ENCODE measurements around the gene LPP. TPM values are rescaled to one million over a fixed set of nuclear protein-coding genes. Genes with fewer than 3 reads are reported as not detected.

LPP gene
- total and polyA plus RNA-seq, 2 of the 4 experiments (the other 2 are of a cell fraction) = 16.0 to 130 TPM

DNA sequence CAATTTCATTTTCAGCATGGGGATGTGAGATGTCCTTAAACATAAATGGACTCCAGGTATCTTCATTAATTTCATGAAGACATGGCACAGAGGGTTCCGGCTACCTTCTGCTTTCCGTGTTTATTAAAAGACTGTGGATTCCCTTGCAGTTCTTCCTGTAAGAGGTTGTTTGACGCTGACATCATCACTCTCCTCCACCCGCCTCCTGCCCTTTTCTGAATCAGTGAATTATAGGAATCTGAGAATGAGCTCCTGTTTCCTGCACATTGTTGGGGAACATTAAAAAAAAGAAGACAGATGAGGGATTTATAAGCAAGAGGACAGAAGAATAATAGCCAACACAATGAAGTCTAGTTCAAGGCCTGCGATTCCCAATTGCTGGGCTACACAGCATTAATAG, 191.3 kb downstream of the LPP start:
- H3K56ac ChIP-seq (ENCODE audit: extremely low read depth, insufficient read depth, low read length) = no peak overlapping the region; the same call in 1 of the 2 replicates
- no peak overlapping the region for H3K14ac ChIP-seq (replicated peaks; ENCODE audit: low read depth, low read length)
- H2BK120ac ChIP-seq (ENCODE audit: low read depth, low read length) = no peak overlapping the region
- peak overlapping the region; percentile 83 for H3K4me2 ChIP-seq (ENCODE audit: low read depth, low read length)
- no peak overlapping the region for H2BK15ac ChIP-seq (ENCODE audit: low read depth, low read length)
- POLR2A ChIA-PET (ENCODE audit: unreplicated experiment) = interaction anchor here (0.5 kb wide), 1 partner anchor 121 kb away, joined by 3 read pairs; no protein-coding TSS in a partner anchor
- no peak overlapping the region; the same call in 1 of the 2 replicates for H3K9ac ChIP-seq (ENCODE audit: low read depth, low read length)
- peak; percentile 54; the same call in 1 of the 2 replicates for ATAC-seq (ENCODE audit: low read depth)
- peak overlapping the region; percentile 29; the same call in 1 of the 2 replicates for H3K18ac ChIP-seq (ENCODE audit: low read depth, low read length)
- H3K27ac ChIP-seq (ENCODE audit: insufficient read depth, low read length) = no peak overlapping the region
- dilution Hi-C loops (cut with HindIII; ENCODE audit: low sequenced_read_pairs, unreplicated experiment) (no loop called here), in situ Hi-C loops (cut with MboI; ENCODE audit: low sequenced_read_pairs) (no loop called here), intact Hi-C loops (cut with micrococcal nuclease) (loop anchor here (5.0 to 10.0 kb wide), 2 partner anchors 43 to 610 kb away; no protein-coding TSS in a partner anchor)
- peaks cover 52% of the 10 kb centered on the region for H4K20me1 ChIP-seq (ENCODE audit: insufficient read depth, low read length)
- H3K4me1 ChIP-seq (ENCODE audit: control insufficient read depth, insufficient read depth, low read length) = peaks cover 18% of the 10 kb centered on the region
- CTCF ChIA-PET = no interaction called here
- H4K8ac ChIP-seq (ENCODE audit: low read depth in 2 of 2, low read length in 2 of 2) = no peak overlapping the region
- no TSS peak for BruUV-seq (replicated peaks)
- H2BK20ac ChIP-seq (ENCODE audit: low read depth, low read length) = no peak overlapping the region
- H4K91ac ChIP-seq (ENCODE audit: insufficient read depth, low read depth, low read length) = no peak overlapping the region
- no peak overlapping the region for H3K4ac ChIP-seq (ENCODE audit: low read depth, low read length)
- H3K23ac ChIP-seq (ENCODE audit: low read depth, low read length) = no peak overlapping the region
- H3K27me3 ChIP-seq (ENCODE audit: control insufficient read depth, insufficient read depth, low read length) = no peaks in the 10 kb centered on the region
- peaks cover 52 to 79% of the 10 kb centered on the region in 2 experiments for H3K79me1 ChIP-seq (ENCODE audit: low read depth in 1 of 2, low read length in 2 of 2)
- TF ChIP-seq, protein P1, sequence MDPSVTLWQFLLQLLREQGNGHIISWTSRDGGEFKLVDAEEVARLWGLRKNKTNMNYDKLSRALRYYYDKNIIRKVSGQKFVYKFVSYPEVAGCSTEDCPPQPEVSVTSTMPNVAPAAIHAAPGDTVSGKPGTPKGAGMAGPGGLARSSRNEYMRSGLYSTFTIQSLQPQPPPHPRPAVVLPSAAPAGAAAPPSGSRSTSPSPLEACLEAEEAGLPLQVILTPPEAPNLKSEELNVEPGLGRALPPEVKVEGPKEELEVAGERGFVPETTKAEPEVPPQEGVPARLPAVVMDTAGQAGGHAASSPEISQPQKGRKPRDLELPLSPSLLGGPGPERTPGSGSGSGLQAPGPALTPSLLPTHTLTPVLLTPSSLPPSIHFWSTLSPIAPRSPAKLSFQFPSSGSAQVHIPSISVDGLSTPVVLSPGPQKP (IDR thresholded peaks at IDR 0.05; ENCODE audit: borderline replicate concordance, low read depth, low read length) = no peak
- TF ChIP-seq FOS (IDR thresholded peaks at IDR 0.05; ENCODE audit: low read depth, low read length) = no peak
- TF ChIP-seq MAZ (IDR thresholded peaks at IDR 0.05; ENCODE audit: borderline replicate concordance, low read depth, low read length) = no peak
- TF ChIP-seq SMC3 (IDR thresholded peaks at IDR 0.05; ENCODE audit: low read depth, low read length) = no peak
- TF ChIP-seq RAD21 (IDR thresholded peaks at IDR 0.05; ENCODE audit: low read length) = no peak
- no peak for TF ChIP-seq CEBPB (IDR thresholded peaks at IDR 0.05; ENCODE audit: low read depth, low read length)
- TF ChIP-seq POLR2A (IDR thresholded peaks at IDR 0.05; ENCODE audit: low read depth, low read length) = no peak
- TF ChIP-seq MXI1 (IDR thresholded peaks at IDR 0.05; ENCODE audit: borderline replicate concordance, low read depth, low read length) = no peak
- no peak for TF ChIP-seq RFX5 (IDR thresholded peaks at IDR 0.05; ENCODE audit: low read depth, low read length)
- no peak for TF ChIP-seq RCOR1 (IDR thresholded peaks at IDR 0.05; ENCODE audit: insufficient replicate concordance, low read length)
- TF ChIP-seq CHD1 (IDR thresholded peaks at IDR 0.05; ENCODE audit: low read depth, low read length) = no peak
- TF ChIP-seq, protein P2, sequence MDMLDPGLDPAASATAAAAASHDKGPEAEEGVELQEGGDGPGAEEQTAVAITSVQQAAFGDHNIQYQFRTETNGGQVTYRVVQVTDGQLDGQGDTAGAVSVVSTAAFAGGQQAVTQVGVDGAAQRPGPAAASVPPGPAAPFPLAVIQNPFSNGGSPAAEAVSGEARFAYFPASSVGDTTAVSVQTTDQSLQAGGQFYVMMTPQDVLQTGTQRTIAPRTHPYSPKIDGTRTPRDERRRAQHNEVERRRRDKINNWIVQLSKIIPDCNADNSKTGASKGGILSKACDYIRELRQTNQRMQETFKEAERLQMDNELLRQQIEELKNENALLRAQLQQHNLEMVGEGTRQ (IDR thresholded peaks at IDR 0.05; ENCODE audit: low read depth, low read length) = no peak
- no peak for TF ChIP-seq MAFK (IDR thresholded peaks at IDR 0.05; ENCODE audit: low read depth, low read length)
- no peak for TF ChIP-seq BHLHE40 (IDR thresholded peaks at IDR 0.05; ENCODE audit: low read depth, low read length)
- H4K5ac ChIP-seq (ENCODE audit: low read depth, low read length) = no peak overlapping the region
- no peak overlapping the region for H2BK5ac ChIP-seq (ENCODE audit: low read depth, low read length, poor library complexity, severe bottlenecking)
- peaks cover 28% of the 10 kb centered on the region for H3K9me1 ChIP-seq (ENCODE audit: insufficient read depth, low read length)
- DNase-seq = peak; percentile 57
- H2AFZ ChIP-seq (replicated peaks; ENCODE audit: low read length, poor library complexity) = no peak overlapping the region
- H2AK9ac ChIP-seq (replicated peaks; ENCODE audit: low read depth, low read length, poor library complexity) = no peak overlapping the region
- WGBS, 2 experiments (ENCODE audit: extremely low coverage in 2 of 2, insufficient read length in 1 of 2) = no CpG with 5 or more reads among the region's 5 CpGs
- peaks cover 8% of the 10 kb centered on the region for H3K36me3 ChIP-seq (ENCODE audit: control insufficient read depth, insufficient read depth, low read length)
- no peak overlapping the region for H2AK5ac ChIP-seq (ENCODE audit: low read depth, low read length)
- no peaks in the 10 kb centered on the region for H3K9me3 ChIP-seq (ENCODE audit: control insufficient read depth, insufficient read depth, low read length)
- H3K4me3 ChIP-seq (ENCODE audit: insufficient read depth, low read depth, low read length) = no peak overlapping the region
